Measurements from ENCODE around the gene TERC. TPM values are rescaled to one million over a fixed set of nuclear protein-coding genes. Genes with fewer than 3 reads are reported as not detected.
A peak's percentile ranks its signal among the peaks of the same experiment; 100 is the strongest.

The TERC gene
- total and polyA plus RNA-seq, 8 donors: 1.0 to 11.1 (median 2.7) TPM; not detected in 3

DNA sequence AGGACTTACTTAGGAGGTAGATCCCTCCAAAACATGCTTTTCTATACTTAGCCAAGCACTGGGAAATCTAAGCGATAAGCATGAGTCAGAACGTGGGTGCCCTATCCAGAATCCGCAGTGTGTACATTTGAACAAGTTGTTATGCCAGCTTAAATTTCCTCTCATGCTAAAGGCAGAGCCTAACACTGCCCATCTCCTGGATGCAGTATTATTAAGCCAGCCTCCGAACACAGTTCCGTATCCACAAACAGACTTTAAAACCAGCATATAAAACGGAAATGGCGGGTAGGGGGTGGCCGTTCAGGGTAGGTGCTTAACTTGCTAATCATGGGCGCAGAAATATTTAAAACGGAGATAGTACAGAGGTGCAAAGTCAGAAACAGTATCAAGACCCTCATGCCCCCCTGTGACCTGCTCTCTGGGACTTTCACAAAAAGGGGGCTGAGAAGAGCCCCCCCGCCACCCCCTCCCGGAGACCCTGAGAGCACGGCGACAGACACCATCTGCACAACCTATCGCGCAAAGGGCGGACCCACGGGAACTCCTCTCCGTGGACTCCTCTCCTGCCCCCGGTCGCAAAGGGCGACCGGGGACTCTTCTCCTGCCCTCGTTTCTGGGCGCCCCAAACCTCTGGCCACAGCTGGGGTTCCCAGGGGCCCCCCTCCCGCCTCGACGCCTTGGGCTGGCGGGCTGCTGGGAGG lies 46.9 kb upstream of the TERC start:
- Histone ChIP-seq H3K27ac (peak overlapping the region in 1 of 4 donors; percentile 33), H3K27me3 (peaks cover 0 to 4% (median 0%) of the 10 kb centered on the region in 4 donors), H3K36me3 (no peaks in the 10 kb centered on the region), H3K9me3 (no peaks in the 10 kb centered on the region), H3K4me3 (peak overlapping the region; percentile 27 to 70 (median 36)), H3K4me1 (peaks cover 0 to 4% (median 2%) of the 10 kb centered on the region in 3 donors)
- TF ChIP-seq, protein P1, sequence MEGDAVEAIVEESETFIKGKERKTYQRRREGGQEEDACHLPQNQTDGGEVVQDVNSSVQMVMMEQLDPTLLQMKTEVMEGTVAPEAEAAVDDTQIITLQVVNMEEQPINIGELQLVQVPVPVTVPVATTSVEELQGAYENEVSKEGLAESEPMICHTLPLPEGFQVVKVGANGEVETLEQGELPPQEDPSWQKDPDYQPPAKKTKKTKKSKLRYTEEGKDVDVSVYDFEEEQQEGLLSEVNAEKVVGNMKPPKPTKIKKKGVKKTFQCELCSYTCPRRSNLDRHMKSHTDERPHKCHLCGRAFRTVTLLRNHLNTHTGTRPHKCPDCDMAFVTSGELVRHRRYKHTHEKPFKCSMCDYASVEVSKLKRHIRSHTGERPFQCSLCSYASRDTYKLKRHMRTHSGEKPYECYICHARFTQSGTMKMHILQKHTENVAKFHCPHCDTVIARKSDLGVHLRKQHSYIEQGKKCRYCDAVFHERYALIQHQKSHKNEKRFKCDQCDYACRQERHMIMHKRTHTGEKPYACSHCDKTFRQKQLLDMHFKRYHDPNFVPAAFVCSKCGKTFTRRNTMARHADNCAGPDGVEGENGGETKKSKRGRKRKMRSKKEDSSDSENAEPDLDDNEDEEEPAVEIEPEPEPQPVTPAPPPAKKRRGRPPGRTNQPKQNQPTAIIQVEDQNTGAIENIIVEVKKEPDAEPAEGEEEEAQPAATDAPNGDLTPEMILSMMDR (IDR thresholded peaks at IDR 0.05): no peak
- DNase-seq: peak in 1 of 6 donors; percentile 4
- intact Hi-C loops (cut with DNase I): no loop called here
- no peak for FAIRE-seq
- WGBS, 2 donors: 9% methylated on average over 29 of the region's 29 CpGs
- ATAC-seq: peak; percentile 34 to 53 (median 46)

DNA sequence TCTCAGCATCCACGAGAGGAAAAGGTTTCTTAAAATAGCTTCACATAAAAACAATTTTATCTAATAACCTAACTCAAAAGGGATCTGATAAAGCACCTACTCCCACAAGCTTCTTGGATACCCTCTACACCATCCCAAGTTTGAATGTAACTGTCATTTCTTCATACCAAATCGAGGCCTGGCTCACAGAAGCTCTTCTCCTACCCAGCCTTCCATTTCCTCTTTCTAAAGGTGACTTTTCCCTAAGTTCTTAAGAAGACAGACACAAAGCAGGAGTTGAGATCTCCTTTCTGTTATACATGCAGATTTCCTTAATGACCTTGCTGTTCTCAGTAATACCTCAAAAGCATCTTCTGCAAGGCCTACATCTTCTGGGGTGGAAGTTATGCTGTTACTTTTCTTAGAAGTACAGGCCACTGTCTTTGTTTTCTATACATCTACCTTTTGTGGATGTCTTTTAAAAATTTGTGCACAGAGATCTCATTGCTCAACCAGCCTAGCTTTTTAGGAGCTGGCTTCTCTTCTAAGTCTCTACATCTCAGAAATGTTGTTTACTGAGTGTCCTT lies 44.5 kb upstream of the TERC start:
- ATAC-seq (no peak), FAIRE-seq (no peak), DNase-seq (no peak)
- H3K4me3 ChIP-seq: no peak overlapping the region
- H3K9me3 ChIP-seq: no peaks in the 10 kb centered on the region
- H3K27ac ChIP-seq: no peak overlapping the region
- H3K36me3 ChIP-seq: no peaks in the 10 kb centered on the region
- 50 to 56% methylated on average over 2 of the region's 2 CpGs for WGBS, 2 donors
- H3K4me1 ChIP-seq: peaks cover 0 to 4% (median 4%) of the 10 kb centered on the region in 3 donors
- TF ChIP-seq, protein P1 (IDR thresholded peaks at IDR 0.05): no peak
- no peaks in the 10 kb centered on the region for H3K27me3 ChIP-seq
- intact Hi-C loops (cut with DNase I): no loop called here

DNA sequence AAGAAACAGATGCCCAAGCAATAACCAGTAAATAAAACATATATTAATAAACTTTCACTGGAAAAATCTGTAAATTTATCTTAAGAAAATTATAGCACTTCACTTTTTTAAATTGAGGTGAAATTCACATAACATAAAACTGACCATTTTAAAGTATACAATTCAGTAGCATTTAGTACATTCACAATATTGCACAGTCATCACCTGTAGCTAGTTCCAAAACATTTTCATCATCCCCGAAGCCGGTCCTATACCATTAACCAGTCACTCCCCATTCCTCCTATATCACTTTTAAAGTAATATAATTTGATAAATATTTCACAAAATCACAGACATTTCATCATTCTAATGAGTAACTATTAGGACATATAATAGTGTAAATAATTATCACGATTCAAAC lies 39.8 kb upstream of the TERC start:
- 88 to 91% methylated on average over 3 of the region's 3 CpGs for WGBS, 2 donors
- TF ChIP-seq, protein P1 (IDR thresholded peaks at IDR 0.05): no peak
- Histone ChIP-seq H3K9me3 (no peaks in the 10 kb centered on the region), H3K4me3 (no peak overlapping the region), H3K4me1 (peaks cover 0 to 4% (median 0%) of the 10 kb centered on the region in 3 donors), H3K27me3 (no peaks in the 10 kb centered on the region), H3K36me3 (no peaks in the 10 kb centered on the region), H3K27ac (no peak overlapping the region)
- ATAC-seq: no peak
- FAIRE-seq: no peak
- intact Hi-C loops (cut with DNase I): no loop called here
- no peak for DNase-seq

DNA sequence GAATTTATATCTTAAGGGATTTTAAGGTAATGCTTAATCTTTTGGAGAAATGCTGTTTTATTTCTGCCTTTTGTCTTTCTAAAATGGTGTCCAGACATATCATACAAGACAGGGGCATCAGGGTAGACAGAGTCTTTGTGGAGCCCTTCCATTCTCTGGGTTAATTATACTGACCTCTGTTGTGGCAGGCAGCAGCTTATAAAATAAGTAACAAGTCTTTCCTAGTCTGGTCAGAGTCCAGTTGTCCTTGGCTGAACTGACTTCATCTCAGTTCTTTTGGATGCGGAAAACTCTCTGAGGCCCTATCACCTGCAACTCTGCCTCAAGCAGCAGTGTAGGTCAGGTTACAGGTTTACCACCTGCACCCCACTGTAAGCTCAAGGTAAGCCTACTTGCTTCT lies 27.5 kb upstream of the TERC start:
- no peak overlapping the region for H3K4me3 ChIP-seq
- 95 to 98% methylated on average over 1 of the region's 1 CpG for WGBS, 2 donors
- ATAC-seq (no peak), DNase-seq (no peak), FAIRE-seq (no peak)
- no peaks in the 10 kb centered on the region for H3K9me3 ChIP-seq
- intact Hi-C loops (cut with DNase I): no loop called here
- TF ChIP-seq, protein P1 (IDR thresholded peaks at IDR 0.05): no peak
- H3K36me3 ChIP-seq: peaks cover 0 to 7% (median 0%) of the 10 kb centered on the region in 3 donors
- H3K4me1 ChIP-seq: no peaks in the 10 kb centered on the region
- H3K27me3 ChIP-seq: no peaks in the 10 kb centered on the region
- no peak overlapping the region for H3K27ac ChIP-seq

Data from pancreas (tissue), 10 donors.